ENCODE data around the gene CD163L1.

Gene CD163L1

DNA sequence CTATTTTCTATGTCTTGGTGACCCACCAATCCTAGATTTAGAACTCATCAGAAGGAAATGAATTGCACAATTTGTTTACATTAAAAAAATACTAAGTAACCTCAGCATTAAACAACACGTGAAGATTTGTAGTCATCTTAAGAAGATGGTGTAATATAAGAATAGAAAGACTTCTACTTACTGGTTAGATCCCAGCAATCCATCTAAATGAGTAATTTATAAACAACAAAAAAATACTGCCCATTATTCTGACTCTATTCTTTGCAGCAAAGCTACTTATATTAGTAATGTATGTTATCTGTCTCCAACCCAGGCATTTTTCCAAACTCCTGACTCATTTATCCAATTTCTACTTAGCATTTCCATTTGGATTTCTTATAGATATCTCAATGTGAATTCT, 67.8 kb downstream of the CD163L1 start:
- no CpG with 5 or more reads among the region's 1 CpG for WGBS, 2 donors (ENCODE audit: extremely low coverage in 2 of 2, insufficient read length in 2 of 2, insufficient replicate concordance in 1 of 2)
- Histone ChIP-seq H4K8ac (ENCODE audit: low read depth, low read length) (no peak overlapping the region), H2BK15ac (ENCODE audit: low read length) (no peak overlapping the region), H3K23ac (ENCODE audit: low read depth, low read length, poor library complexity) (no peak overlapping the region), H3K14ac (ENCODE audit: low read length) (no peak overlapping the region), H2BK12ac (ENCODE audit: low read length) (no peak overlapping the region), H3K9me3 (replicated peaks in 1 of 2; ENCODE audit: control insufficient read depth in 2 of 2, insufficient read depth in 1 of 2, low read depth in 1 of 2, low read length in 2 of 2) (peaks cover 0 to 2% of the 10 kb centered on the region in 2 donors), H4K91ac (ENCODE audit: low read depth, low read length, poor library complexity) (no peak overlapping the region), H2BK5ac (ENCODE audit: low read length) (no peak overlapping the region), H2BK120ac (ENCODE audit: low read depth, low read length) (no peak overlapping the region), H3K79me1 (ENCODE audit: low read depth, low read length) (no peaks in the 10 kb centered on the region), H3K4me2 (ENCODE audit: insufficient read depth, low read length, poor library complexity, severe bottlenecking) (no peak overlapping the region), H3K4me3 (ENCODE audit: low read length in 2 of 2) (no peak overlapping the region), H3K27me3 (ENCODE audit: control insufficient read depth in 3 of 3, insufficient read depth in 3 of 3, low read depth in 1 of 3, low read length in 3 of 3) (no peaks in the 10 kb centered on the region), H3K36me3 (replicated peaks in 1 of 2; ENCODE audit: control insufficient read depth in 2 of 2, insufficient read depth in 2 of 2, low read length in 2 of 2) (no peaks in the 10 kb centered on the region), H3K18ac (ENCODE audit: low read length) (no peak overlapping the region), H3K4ac (ENCODE audit: low read length) (no peak overlapping the region), H3K9ac (ENCODE audit: low read depth, low read length, poor library complexity) (no peak overlapping the region), H3K27ac (replicated peaks; ENCODE audit: low read length) (no peak overlapping the region), H3K4me1 (ENCODE audit: control insufficient read depth in 2 of 2, insufficient read depth in 1 of 2, low read depth in 1 of 2, low read length in 2 of 2) (no peaks in the 10 kb centered on the region), H2AK5ac (ENCODE audit: low read depth, low read length) (no peak overlapping the region), H2AFZ (ENCODE audit: low read length) (no peak overlapping the region)
- DNase-seq (ENCODE audit: low spot score): no peak

DNA sequence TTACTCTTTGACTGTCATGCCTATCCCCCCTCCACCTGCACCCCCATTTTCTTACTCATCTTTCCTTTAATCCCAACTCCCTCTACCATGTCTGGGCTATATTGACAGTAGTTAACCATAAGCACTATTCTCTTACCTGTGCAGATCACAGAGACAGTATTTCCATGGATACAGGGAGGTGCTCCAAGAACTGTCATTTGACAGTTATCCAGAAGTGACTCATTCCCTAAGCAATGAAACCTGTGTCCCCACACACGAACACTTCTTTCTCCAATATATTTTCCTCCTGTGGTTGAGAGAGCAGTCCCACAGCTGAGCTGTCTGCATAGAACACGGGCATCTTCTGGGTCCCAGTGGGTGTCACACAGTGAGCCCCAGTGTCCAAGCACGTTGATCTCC, 68.8 kb downstream of the CD163L1 start:
- Histone ChIP-seq H4K91ac (ENCODE audit: low read depth, low read length, poor library complexity) (no peak overlapping the region), H2BK5ac (ENCODE audit: low read length) (no peak overlapping the region), H3K18ac (ENCODE audit: low read length) (no peak overlapping the region), H2AK5ac (ENCODE audit: low read depth, low read length) (no peak overlapping the region), H3K4me2 (ENCODE audit: insufficient read depth, low read length, poor library complexity, severe bottlenecking) (no peak overlapping the region), H4K8ac (ENCODE audit: low read depth, low read length) (no peak overlapping the region), H2BK120ac (ENCODE audit: low read depth, low read length) (no peak overlapping the region), H2AFZ (ENCODE audit: low read length) (no peak overlapping the region), H3K27me3 (ENCODE audit: control insufficient read depth in 3 of 3, insufficient read depth in 3 of 3, low read depth in 1 of 3, low read length in 3 of 3) (no peaks in the 10 kb centered on the region), H3K27ac (replicated peaks; ENCODE audit: low read length) (no peak overlapping the region), H3K9me3 (replicated peaks in 1 of 2; ENCODE audit: control insufficient read depth in 2 of 2, insufficient read depth in 1 of 2, low read depth in 1 of 2, low read length in 2 of 2) (peaks cover 0 to 2% of the 10 kb centered on the region in 2 donors), H3K4ac (ENCODE audit: low read length) (no peak overlapping the region), H3K9ac (ENCODE audit: low read depth, low read length, poor library complexity) (no peak overlapping the region), H3K14ac (ENCODE audit: low read length) (no peak overlapping the region), H3K4me1 (ENCODE audit: control insufficient read depth in 2 of 2, insufficient read depth in 1 of 2, low read depth in 1 of 2, low read length in 2 of 2) (no peaks in the 10 kb centered on the region), H3K79me1 (ENCODE audit: low read depth, low read length) (no peaks in the 10 kb centered on the region), H2BK15ac (ENCODE audit: low read length) (no peak overlapping the region), H3K36me3 (replicated peaks in 1 of 2; ENCODE audit: control insufficient read depth in 2 of 2, insufficient read depth in 2 of 2, low read length in 2 of 2) (no peaks in the 10 kb centered on the region), H3K23ac (ENCODE audit: low read depth, low read length, poor library complexity) (no peak overlapping the region), H3K4me3 (ENCODE audit: low read length in 2 of 2) (no peak overlapping the region), H2BK12ac (ENCODE audit: low read length) (no peak overlapping the region)
- no CpG with 5 or more reads among the region's 3 CpGs for WGBS, 2 donors (ENCODE audit: extremely low coverage in 2 of 2, insufficient read length in 2 of 2, insufficient replicate concordance in 1 of 2)
- DNase-seq (ENCODE audit: low spot score): no peak

DNA sequence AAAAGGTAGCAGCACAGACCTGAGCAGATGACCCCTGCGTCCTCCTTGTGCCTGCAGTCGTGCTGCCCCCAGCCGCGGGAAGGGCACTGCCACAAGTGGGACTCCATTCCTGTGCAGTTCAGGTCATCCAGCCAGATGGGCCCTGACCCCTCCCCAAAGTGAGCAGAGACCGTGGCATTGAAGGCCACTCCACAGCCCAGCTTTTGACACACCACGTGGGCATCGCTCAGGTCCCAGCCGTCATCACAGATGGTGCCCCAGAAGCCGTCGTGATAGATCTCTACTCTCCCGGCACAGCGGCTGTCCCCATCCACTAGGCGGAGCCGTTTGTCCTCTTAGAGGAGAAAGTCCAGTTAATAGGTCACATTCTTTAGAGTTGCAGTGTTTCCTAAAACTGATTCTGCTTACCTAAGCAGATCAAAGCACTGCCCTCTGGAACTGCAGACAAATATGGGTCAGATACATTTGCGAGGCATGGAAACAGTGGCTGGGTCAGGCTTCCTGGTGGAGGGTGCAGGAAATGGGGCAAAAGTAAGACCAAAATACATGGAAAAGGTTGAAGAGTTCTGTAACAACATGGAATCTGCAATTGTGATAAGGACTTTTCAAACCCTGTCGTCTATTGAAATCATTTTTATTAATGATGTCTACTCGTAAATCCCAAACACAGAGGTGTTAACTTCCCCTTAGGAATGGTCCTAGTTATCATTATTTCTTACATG, 69.4 kb downstream of the CD163L1 start:
- no peak overlapping the region for H2BK5ac ChIP-seq (ENCODE audit: low read length)
- H2BK120ac ChIP-seq (ENCODE audit: low read depth, low read length): no peak overlapping the region
- no peaks in the 10 kb centered on the region for H3K4me1 ChIP-seq (ENCODE audit: control insufficient read depth in 2 of 2, insufficient read depth in 1 of 2, low read depth in 1 of 2, low read length in 2 of 2)
- H3K4me2 ChIP-seq (ENCODE audit: insufficient read depth, low read length, poor library complexity, severe bottlenecking): no peak overlapping the region
- no peak overlapping the region for H2AK5ac ChIP-seq (ENCODE audit: low read depth, low read length)
- no peak overlapping the region for H3K4me3 ChIP-seq (ENCODE audit: low read length in 2 of 2)
- peak overlapping the region; percentile 12 for H3K9ac ChIP-seq (ENCODE audit: low read depth, low read length, poor library complexity)
- no peaks in the 10 kb centered on the region for H3K36me3 ChIP-seq (replicated peaks in 1 of 2; ENCODE audit: control insufficient read depth in 2 of 2, insufficient read depth in 2 of 2, low read length in 2 of 2)
- H3K9me3 ChIP-seq (replicated peaks in 1 of 2; ENCODE audit: control insufficient read depth in 2 of 2, insufficient read depth in 1 of 2, low read depth in 1 of 2, low read length in 2 of 2): peaks cover 0 to 2% of the 10 kb centered on the region in 2 donors
- H2AFZ ChIP-seq (ENCODE audit: low read length): peak overlapping the region; percentile 49
- H3K27ac ChIP-seq (replicated peaks; ENCODE audit: low read length): no peak overlapping the region
- peak overlapping the region; percentile 62 for H3K23ac ChIP-seq (ENCODE audit: low read depth, low read length, poor library complexity)
- no peak overlapping the region for H3K4ac ChIP-seq (ENCODE audit: low read length)
- peak overlapping the region; percentile 68 for H3K18ac ChIP-seq (ENCODE audit: low read length)
- no peak overlapping the region for H2BK12ac ChIP-seq (ENCODE audit: low read length)
- peak; percentile 11 for DNase-seq (ENCODE audit: low spot score)
- no peak overlapping the region for H2BK15ac ChIP-seq (ENCODE audit: low read length)
- H3K27me3 ChIP-seq (ENCODE audit: control insufficient read depth in 3 of 3, insufficient read depth in 3 of 3, low read depth in 1 of 3, low read length in 3 of 3): no peaks in the 10 kb centered on the region
- H3K14ac ChIP-seq (ENCODE audit: low read length): peak overlapping the region; percentile 85
- no CpG with 5 or more reads among the region's 17 CpGs for WGBS, 2 donors (ENCODE audit: extremely low coverage in 2 of 2, insufficient read length in 2 of 2, insufficient replicate concordance in 1 of 2)
- no peak overlapping the region for H4K91ac ChIP-seq (ENCODE audit: low read depth, low read length, poor library complexity)
- H4K8ac ChIP-seq (ENCODE audit: low read depth, low read length): no peak overlapping the region
- no peaks in the 10 kb centered on the region for H3K79me1 ChIP-seq (ENCODE audit: low read depth, low read length)

DNA sequence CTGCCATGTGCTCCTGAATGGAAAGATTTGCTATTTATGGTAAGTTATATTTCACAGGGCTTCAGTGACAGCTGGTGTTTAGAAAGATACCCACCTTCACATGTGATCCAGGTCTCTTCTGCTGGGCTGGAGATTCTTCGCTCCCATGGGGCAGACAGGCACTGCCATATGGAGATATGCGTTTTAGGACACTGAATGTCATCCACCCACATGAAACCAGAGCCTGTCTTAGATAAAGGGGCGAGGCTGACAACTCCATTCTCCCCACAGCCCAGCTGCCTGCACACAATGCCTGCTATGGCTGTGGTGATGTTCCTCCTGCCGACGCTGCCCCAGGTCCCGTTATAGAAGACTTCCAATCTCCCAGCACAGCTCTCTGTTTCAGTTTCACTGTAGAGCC, 70.7 kb downstream of the CD163L1 start:
- Histone ChIP-seq H2BK12ac (ENCODE audit: low read length) (no peak overlapping the region), H3K9ac (ENCODE audit: low read depth, low read length, poor library complexity) (no peak overlapping the region), H3K18ac (ENCODE audit: low read length) (no peak overlapping the region), H3K79me1 (ENCODE audit: low read depth, low read length) (no peaks in the 10 kb centered on the region), H2BK15ac (ENCODE audit: low read length) (no peak overlapping the region), H4K8ac (ENCODE audit: low read depth, low read length) (no peak overlapping the region), H3K23ac (ENCODE audit: low read depth, low read length, poor library complexity) (no peak overlapping the region), H3K36me3 (replicated peaks in 1 of 2; ENCODE audit: control insufficient read depth in 2 of 2, insufficient read depth in 2 of 2, low read length in 2 of 2) (no peaks in the 10 kb centered on the region), H3K4ac (ENCODE audit: low read length) (no peak overlapping the region), H2AK5ac (ENCODE audit: low read depth, low read length) (no peak overlapping the region), H2BK120ac (ENCODE audit: low read depth, low read length) (no peak overlapping the region), H3K4me1 (ENCODE audit: control insufficient read depth in 2 of 2, insufficient read depth in 1 of 2, low read depth in 1 of 2, low read length in 2 of 2) (no peaks in the 10 kb centered on the region), H2AFZ (ENCODE audit: low read length) (peak overlapping the region; percentile 50), H2BK5ac (ENCODE audit: low read length) (no peak overlapping the region), H3K4me3 (ENCODE audit: low read length in 2 of 2) (no peak overlapping the region), H3K9me3 (replicated peaks in 1 of 2; ENCODE audit: control insufficient read depth in 2 of 2, insufficient read depth in 1 of 2, low read depth in 1 of 2, low read length in 2 of 2) (peaks cover 0 to 2% of the 10 kb centered on the region in 2 donors), H3K27ac (replicated peaks; ENCODE audit: low read length) (no peak overlapping the region), H4K91ac (ENCODE audit: low read depth, low read length, poor library complexity) (no peak overlapping the region), H3K27me3 (ENCODE audit: control insufficient read depth in 3 of 3, insufficient read depth in 3 of 3, low read depth in 1 of 3, low read length in 3 of 3) (no peaks in the 10 kb centered on the region), H3K14ac (ENCODE audit: low read length) (no peak overlapping the region), H3K4me2 (ENCODE audit: insufficient read depth, low read length, poor library complexity, severe bottlenecking) (no peak overlapping the region)
- WGBS, 2 donors (ENCODE audit: extremely low coverage in 2 of 2, insufficient read length in 2 of 2, insufficient replicate concordance in 1 of 2): no CpG with 5 or more reads among the region's 6 CpGs
- no peak for DNase-seq (ENCODE audit: low spot score)

Measured in neuronal stem cell (in vitro differentiated cells).